ENCODE measurements around the gene TMEM130. TPM values are rescaled to one million over a fixed set of nuclear protein-coding genes. Genes with fewer than 3 reads are reported as not detected.

Gene TMEM130
- total RNA-seq, 1 donor from 2014 or later = 2.9 TPM

DNA sequence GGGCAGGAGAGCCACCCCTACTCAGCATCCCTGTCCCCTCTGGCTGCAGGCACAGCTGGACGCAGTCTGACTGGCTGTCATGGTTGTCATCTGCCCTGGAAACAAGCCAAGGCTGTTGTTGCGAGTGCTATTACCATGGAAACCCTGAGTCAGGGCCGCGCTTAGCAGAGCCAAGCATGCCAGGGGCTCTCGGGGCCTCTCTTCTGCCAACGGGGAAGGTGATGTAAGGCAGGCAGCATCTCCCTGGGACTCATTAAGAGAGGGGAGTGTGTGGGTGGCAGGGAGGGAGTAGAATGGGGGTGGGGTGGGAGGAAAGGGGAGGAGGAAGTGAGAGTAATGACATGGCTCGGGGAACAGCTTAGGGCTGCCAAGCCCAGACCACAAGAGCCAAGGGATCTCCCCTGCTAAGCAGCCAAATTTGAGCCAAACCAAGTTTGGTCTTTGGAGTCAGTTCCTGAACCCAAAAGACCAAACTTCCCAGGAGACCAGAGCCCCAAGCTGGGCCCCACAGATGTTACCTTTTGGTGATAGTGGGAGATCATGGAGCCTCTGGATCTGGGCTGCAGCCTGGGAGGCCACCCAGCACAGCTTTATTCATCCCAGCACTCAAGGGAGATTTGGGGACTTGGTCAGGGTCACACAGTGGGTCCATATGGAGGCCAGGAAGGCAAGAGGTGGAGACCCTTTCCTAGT lies 67.6 kb downstream of the TMEM130 start:
- no peaks in the 10 kb centered on the region for H3K27me3 ChIP-seq (ENCODE audit: low read depth)
- no peak overlapping the region for H3K27ac ChIP-seq
- intact Hi-C loops (cut with DNase I) = no loop called here
- peaks cover 11% of the 10 kb centered on the region for H3K9me3 ChIP-seq
- TF ChIP-seq, protein P1, sequence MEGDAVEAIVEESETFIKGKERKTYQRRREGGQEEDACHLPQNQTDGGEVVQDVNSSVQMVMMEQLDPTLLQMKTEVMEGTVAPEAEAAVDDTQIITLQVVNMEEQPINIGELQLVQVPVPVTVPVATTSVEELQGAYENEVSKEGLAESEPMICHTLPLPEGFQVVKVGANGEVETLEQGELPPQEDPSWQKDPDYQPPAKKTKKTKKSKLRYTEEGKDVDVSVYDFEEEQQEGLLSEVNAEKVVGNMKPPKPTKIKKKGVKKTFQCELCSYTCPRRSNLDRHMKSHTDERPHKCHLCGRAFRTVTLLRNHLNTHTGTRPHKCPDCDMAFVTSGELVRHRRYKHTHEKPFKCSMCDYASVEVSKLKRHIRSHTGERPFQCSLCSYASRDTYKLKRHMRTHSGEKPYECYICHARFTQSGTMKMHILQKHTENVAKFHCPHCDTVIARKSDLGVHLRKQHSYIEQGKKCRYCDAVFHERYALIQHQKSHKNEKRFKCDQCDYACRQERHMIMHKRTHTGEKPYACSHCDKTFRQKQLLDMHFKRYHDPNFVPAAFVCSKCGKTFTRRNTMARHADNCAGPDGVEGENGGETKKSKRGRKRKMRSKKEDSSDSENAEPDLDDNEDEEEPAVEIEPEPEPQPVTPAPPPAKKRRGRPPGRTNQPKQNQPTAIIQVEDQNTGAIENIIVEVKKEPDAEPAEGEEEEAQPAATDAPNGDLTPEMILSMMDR (IDR thresholded peaks at IDR 0.05) = no peak
- no peak overlapping the region for H3K4me3 ChIP-seq
- no peaks in the 10 kb centered on the region for H3K36me3 ChIP-seq
- H3K4me1 ChIP-seq = no peaks in the 10 kb centered on the region
- peak; percentile 52 to 75 for ATAC-seq
- DNase-seq = no peak

DNA sequence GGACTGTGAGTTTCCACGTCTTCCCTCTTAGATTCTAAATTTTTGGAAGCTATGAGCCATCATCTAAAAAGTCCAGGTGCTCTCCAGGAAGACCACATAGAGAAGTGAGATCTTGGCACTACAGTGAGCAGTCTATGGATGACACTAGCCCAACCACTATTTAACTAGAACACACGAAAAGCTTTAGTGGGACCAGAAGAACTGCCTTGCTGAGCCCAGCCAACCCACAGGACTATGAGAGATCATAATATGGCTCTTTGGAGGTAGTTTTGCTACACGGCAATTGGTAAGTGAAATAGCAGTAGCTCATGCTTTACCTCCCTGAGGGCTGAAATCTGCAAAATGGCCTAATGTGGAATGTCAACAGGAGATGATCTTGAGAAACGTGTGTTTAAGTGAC lies 68.8 kb downstream of the TMEM130 start:
- TF ChIP-seq, protein P1 (IDR thresholded peaks at IDR 0.05) = no peak
- peaks cover 11% of the 10 kb centered on the region for H3K9me3 ChIP-seq
- H3K27ac ChIP-seq = no peak overlapping the region

DNA sequence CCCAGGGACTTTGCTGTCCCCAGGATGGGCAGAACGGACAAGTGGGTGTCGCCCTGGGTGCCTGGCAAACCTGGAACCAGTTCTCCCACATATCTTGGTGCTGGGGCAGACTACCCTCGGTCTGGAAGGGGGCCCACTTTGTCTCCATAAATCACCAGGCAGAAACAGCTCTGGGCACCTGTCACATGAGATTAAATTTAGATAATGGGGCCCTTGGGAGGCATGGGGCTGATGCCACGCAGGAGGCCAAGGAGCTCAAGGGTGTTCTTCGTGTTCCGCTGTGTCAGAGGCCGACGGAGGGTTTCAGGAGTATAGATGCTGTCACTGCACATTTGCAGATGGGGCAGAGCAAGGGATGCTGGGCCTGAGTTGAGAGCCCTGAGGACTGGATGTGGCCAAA lies 72.7 kb downstream of the TMEM130 start:
- Histone ChIP-seq H3K4me1 (no peaks in the 10 kb centered on the region), H3K36me3 (no peaks in the 10 kb centered on the region), H3K27ac (no peak overlapping the region), H3K27me3 (ENCODE audit: low read depth) (no peaks in the 10 kb centered on the region), H3K9me3 (peaks cover 11% of the 10 kb centered on the region), H3K4me3 (no peak overlapping the region)
- DNase-seq = no peak
- ATAC-seq = no peak
- TF ChIP-seq, protein P1 (IDR thresholded peaks at IDR 0.05) = no peak
- intact Hi-C loops (cut with DNase I) = no loop called here

More for the DNA sequence above, 68.8 kb downstream of the TMEM130 start:
- H3K4me3 ChIP-seq = no peak overlapping the region
- intact Hi-C loops (cut with DNase I) = no loop called here
- no peak for DNase-seq
- H3K36me3 ChIP-seq = no peaks in the 10 kb centered on the region
- no peak for ATAC-seq
- H3K4me1 ChIP-seq = no peaks in the 10 kb centered on the region
- no peaks in the 10 kb centered on the region for H3K27me3 ChIP-seq (ENCODE audit: low read depth)

Small RNAs within 50 kb of the gene (microRNA-seq; reads per million reads assigned to microRNA genes)
- 4.0 reads per million for gene MIR3609 (ENCODE audit: borderline number of aligned reads)

Other genes with a start within 250 kb of the TMEM130 start
- 38.5 TPM for gene TRRAP, start 8.5 kb upstream of the TMEM130 start, total RNA-seq